Measurements from ENCODE around the gene MED16.

The MED16 gene

GRCh38 chr19:912181-913079, 19.4 kb upstream of the MED16 start:
- Histone ChIP-seq H3K14ac (ENCODE audit: low read length) (peak overlapping the region; percentile 97), H2AK5ac (ENCODE audit: low read length) (no peak overlapping the region), H3K18ac (ENCODE audit: low read length) (peak overlapping the region; percentile 91), H4K12ac (ENCODE audit: low read depth, low read length) (peak overlapping the region; percentile 81), H3K9ac (ENCODE audit: low read length) (peak overlapping the region; percentile 85), H3K9me3 (ENCODE audit: insufficient read depth, low read depth, low read length) (peaks cover 4% of the 10 kb centered on the region), H2BK12ac (ENCODE audit: low read length) (no peak overlapping the region), H2BK5ac (ENCODE audit: low read depth, low read length, poor library complexity) (peak overlapping the region; percentile 80), H3K27me3 (ENCODE audit: insufficient read depth, low read length) (peaks cover 5% of the 10 kb centered on the region), H4K91ac (ENCODE audit: low read depth, low read length) (peak overlapping the region; percentile 95), H3K36me3 (ENCODE audit: control insufficient read depth in 1 of 2, insufficient read depth in 2 of 2, low read length in 2 of 2) (peaks cover 0 to 2% of the 10 kb centered on the region in 2 experiments), H3K27ac (ENCODE audit: low read depth, low read length) (no peak overlapping the region), H3K4me3 (ENCODE audit: low read depth, low read length) (peak overlapping the region; percentile 93), H3K79me2 (ENCODE audit: control insufficient read depth, insufficient read depth, low read length, poor library complexity) (peaks cover 9% of the 10 kb centered on the region), H4K8ac (ENCODE audit: low read depth, low read length) (peak overlapping the region; percentile 87), H3K23ac (ENCODE audit: low read length) (no peak overlapping the region), H2AFZ (ENCODE audit: insufficient read depth, low read length, poor library complexity) (peak overlapping the region; percentile 83), H2BK120ac (ENCODE audit: insufficient read depth, low read length, poor library complexity) (peak overlapping the region; percentile 82), H3K4ac (ENCODE audit: low read depth, low read length) (peak overlapping the region; percentile 99), H3K4me1 (ENCODE audit: control insufficient read depth in 1 of 2, insufficient read depth in 2 of 2, low read length in 2 of 2) (peaks cover 7 to 20% of the 10 kb centered on the region in 2 experiments), H3K79me1 (ENCODE audit: low read length) (peaks cover 6% of the 10 kb centered on the region), H3K4me2 (ENCODE audit: low read length) (peak overlapping the region; percentile 63)
- no CpG with 5 or more reads among the region's 69 CpGs for WGBS (ENCODE audit: extremely low coverage, insufficient coverage, insufficient read length)
- no peak for DNase-seq

GRCh38 chr19:911197-912033, 18.4 kb upstream of the MED16 start:
- Histone ChIP-seq H2AFZ (ENCODE audit: insufficient read depth, low read length, poor library complexity) (no peak overlapping the region), H3K79me2 (ENCODE audit: control insufficient read depth, insufficient read depth, low read length, poor library complexity) (peaks cover 9% of the 10 kb centered on the region), H3K27me3 (ENCODE audit: insufficient read depth, low read length) (no peaks in the 10 kb centered on the region), H3K4me2 (ENCODE audit: low read length) (peak overlapping the region; percentile 49), H3K18ac (ENCODE audit: low read length) (peak overlapping the region; percentile 46), H3K27ac (ENCODE audit: low read depth, low read length) (no peak overlapping the region), H2AK5ac (ENCODE audit: low read length) (no peak overlapping the region), H3K4ac (ENCODE audit: low read depth, low read length) (peak overlapping the region; percentile 77), H4K12ac (ENCODE audit: low read depth, low read length) (no peak overlapping the region), H4K8ac (ENCODE audit: low read depth, low read length) (no peak overlapping the region), H3K9me3 (ENCODE audit: insufficient read depth, low read depth, low read length) (peaks cover 1% of the 10 kb centered on the region), H3K79me1 (ENCODE audit: low read length) (peaks cover 6% of the 10 kb centered on the region), H2BK120ac (ENCODE audit: insufficient read depth, low read length, poor library complexity) (no peak overlapping the region), H3K9ac (ENCODE audit: low read length) (no peak overlapping the region), H3K4me1 (ENCODE audit: control insufficient read depth in 1 of 2, insufficient read depth in 2 of 2, low read length in 2 of 2) (peaks cover 2 to 16% of the 10 kb centered on the region in 2 experiments), H3K4me3 (ENCODE audit: low read depth, low read length) (no peak overlapping the region), H4K91ac (ENCODE audit: low read depth, low read length) (no peak overlapping the region), H3K14ac (ENCODE audit: low read length) (no peak overlapping the region), H3K23ac (ENCODE audit: low read length) (no peak overlapping the region), H2BK5ac (ENCODE audit: low read depth, low read length, poor library complexity) (no peak overlapping the region), H2BK12ac (ENCODE audit: low read length) (no peak overlapping the region), H3K36me3 (ENCODE audit: control insufficient read depth in 1 of 2, insufficient read depth in 2 of 2, low read length in 2 of 2) (peaks cover 0 to 2% of the 10 kb centered on the region in 2 experiments)
- no peak for DNase-seq
- no CpG with 5 or more reads among the region's 54 CpGs for WGBS (ENCODE audit: extremely low coverage, insufficient coverage, insufficient read length)

GRCh38 chr19:907183-907853, 14.3 kb upstream of the MED16 start:
- no peaks in the 10 kb centered on the region for H3K27me3 ChIP-seq (ENCODE audit: insufficient read depth, low read length)
- peaks cover 4% of the 10 kb centered on the region for H3K79me2 ChIP-seq (ENCODE audit: control insufficient read depth, insufficient read depth, low read length, poor library complexity)
- H2BK5ac ChIP-seq (ENCODE audit: low read depth, low read length, poor library complexity): no peak overlapping the region
- H4K8ac ChIP-seq (ENCODE audit: low read depth, low read length): no peak overlapping the region
- H4K12ac ChIP-seq (ENCODE audit: low read depth, low read length): no peak overlapping the region
- no peak overlapping the region for H3K23ac ChIP-seq (ENCODE audit: low read length)
- H3K4me3 ChIP-seq (ENCODE audit: low read depth, low read length): no peak overlapping the region
- H3K9ac ChIP-seq (ENCODE audit: low read length): no peak overlapping the region
- no peaks in the 10 kb centered on the region for H3K79me1 ChIP-seq (ENCODE audit: low read length)
- no peak overlapping the region for H3K4ac ChIP-seq (ENCODE audit: low read depth, low read length)
- H2BK120ac ChIP-seq (ENCODE audit: insufficient read depth, low read length, poor library complexity): no peak overlapping the region
- H2AFZ ChIP-seq (ENCODE audit: insufficient read depth, low read length, poor library complexity): no peak overlapping the region
- peaks cover 0 to 5% of the 10 kb centered on the region in 2 experiments for H3K36me3 ChIP-seq (ENCODE audit: control insufficient read depth in 1 of 2, insufficient read depth in 2 of 2, low read length in 2 of 2)
- peak overlapping the region; percentile 25 for H3K18ac ChIP-seq (ENCODE audit: low read length)
- no peak for DNase-seq
- no peak overlapping the region for H2AK5ac ChIP-seq (ENCODE audit: low read length)
- no CpG with 5 or more reads among the region's 14 CpGs for WGBS (ENCODE audit: extremely low coverage, insufficient coverage, insufficient read length)
- H3K4me1 ChIP-seq (ENCODE audit: control insufficient read depth in 1 of 2, insufficient read depth in 2 of 2, low read length in 2 of 2): peaks cover 2 to 13% of the 10 kb centered on the region in 2 experiments
- H3K9me3 ChIP-seq (ENCODE audit: insufficient read depth, low read depth, low read length): no peaks in the 10 kb centered on the region
- H3K4me2 ChIP-seq (ENCODE audit: low read length): no peak overlapping the region
- H4K91ac ChIP-seq (ENCODE audit: low read depth, low read length): no peak overlapping the region
- H3K14ac ChIP-seq (ENCODE audit: low read length): no peak overlapping the region
- no peak overlapping the region for H2BK12ac ChIP-seq (ENCODE audit: low read length)
- H3K27ac ChIP-seq (ENCODE audit: low read depth, low read length): no peak overlapping the region

- no peak overlapping the region for H2BK12ac ChIP-seq (ENCODE audit: low read length)
- H3K36me3 ChIP-seq (ENCODE audit: control insufficient read depth in 1 of 2, insufficient read depth in 2 of 2, low read length in 2 of 2): peaks cover 4 to 9% of the 10 kb centered on the region in 2 experiments
- H3K18ac ChIP-seq (ENCODE audit: low read length): no peak overlapping the region
- H3K23ac ChIP-seq (ENCODE audit: low read length): no peak overlapping the region
- H2AFZ ChIP-seq (ENCODE audit: insufficient read depth, low read length, poor library complexity): no peak overlapping the region
- no peak overlapping the region for H2BK5ac ChIP-seq (ENCODE audit: low read depth, low read length, poor library complexity)
- no peak overlapping the region for H3K4me3 ChIP-seq (ENCODE audit: low read depth, low read length)
- H3K27ac ChIP-seq (ENCODE audit: low read depth, low read length): no peak overlapping the region
- no peaks in the 10 kb centered on the region for H3K79me2 ChIP-seq (ENCODE audit: control insufficient read depth, insufficient read depth, low read length, poor library complexity)
- WGBS (ENCODE audit: extremely low coverage, insufficient coverage, insufficient read length): no CpG with 5 or more reads among the region's 7 CpGs
- H3K9ac ChIP-seq (ENCODE audit: low read length): no peak overlapping the region
- H3K14ac ChIP-seq (ENCODE audit: low read length): no peak overlapping the region
- H3K4ac ChIP-seq (ENCODE audit: low read depth, low read length): no peak overlapping the region
- H3K79me1 ChIP-seq (ENCODE audit: low read length): no peaks in the 10 kb centered on the region
- no peaks in the 10 kb centered on the region for H3K9me3 ChIP-seq (ENCODE audit: insufficient read depth, low read depth, low read length)
- no peak overlapping the region for H3K4me2 ChIP-seq (ENCODE audit: low read length)
- peaks cover 2 to 9% of the 10 kb centered on the region in 2 experiments for H3K4me1 ChIP-seq (ENCODE audit: control insufficient read depth in 1 of 2, insufficient read depth in 2 of 2, low read length in 2 of 2)
- no peak overlapping the region for H4K12ac ChIP-seq (ENCODE audit: low read depth, low read length)
- H2BK120ac ChIP-seq (ENCODE audit: insufficient read depth, low read length, poor library complexity): no peak overlapping the region
- H2AK5ac ChIP-seq (ENCODE audit: low read length): no peak overlapping the region
- no peaks in the 10 kb centered on the region for H3K27me3 ChIP-seq (ENCODE audit: insufficient read depth, low read length)
- DNase-seq: no peak
- no peak overlapping the region for H4K8ac ChIP-seq (ENCODE audit: low read depth, low read length)
- no peak overlapping the region for H4K91ac ChIP-seq (ENCODE audit: low read depth, low read length)
Observed at GRCh38 chr19:906480-906879, 13.5 kb upstream of the MED16 start.
